ENCODE data around the gene PCGF2. TPM values are rescaled to one million over a fixed set of nuclear protein-coding genes. Genes with fewer than 3 reads are reported as not detected.
A peak's percentile ranks its signal among the peaks of the same experiment; 100 is the strongest.

PCGF2 gene
- total and polyA plus RNA-seq, 9 of the 15 experiments (the other 6 are each of a cell fraction or from before 2014, with no cell fraction given), result 1.3 to 33.4 (median 7.0) TPM

DNA sequence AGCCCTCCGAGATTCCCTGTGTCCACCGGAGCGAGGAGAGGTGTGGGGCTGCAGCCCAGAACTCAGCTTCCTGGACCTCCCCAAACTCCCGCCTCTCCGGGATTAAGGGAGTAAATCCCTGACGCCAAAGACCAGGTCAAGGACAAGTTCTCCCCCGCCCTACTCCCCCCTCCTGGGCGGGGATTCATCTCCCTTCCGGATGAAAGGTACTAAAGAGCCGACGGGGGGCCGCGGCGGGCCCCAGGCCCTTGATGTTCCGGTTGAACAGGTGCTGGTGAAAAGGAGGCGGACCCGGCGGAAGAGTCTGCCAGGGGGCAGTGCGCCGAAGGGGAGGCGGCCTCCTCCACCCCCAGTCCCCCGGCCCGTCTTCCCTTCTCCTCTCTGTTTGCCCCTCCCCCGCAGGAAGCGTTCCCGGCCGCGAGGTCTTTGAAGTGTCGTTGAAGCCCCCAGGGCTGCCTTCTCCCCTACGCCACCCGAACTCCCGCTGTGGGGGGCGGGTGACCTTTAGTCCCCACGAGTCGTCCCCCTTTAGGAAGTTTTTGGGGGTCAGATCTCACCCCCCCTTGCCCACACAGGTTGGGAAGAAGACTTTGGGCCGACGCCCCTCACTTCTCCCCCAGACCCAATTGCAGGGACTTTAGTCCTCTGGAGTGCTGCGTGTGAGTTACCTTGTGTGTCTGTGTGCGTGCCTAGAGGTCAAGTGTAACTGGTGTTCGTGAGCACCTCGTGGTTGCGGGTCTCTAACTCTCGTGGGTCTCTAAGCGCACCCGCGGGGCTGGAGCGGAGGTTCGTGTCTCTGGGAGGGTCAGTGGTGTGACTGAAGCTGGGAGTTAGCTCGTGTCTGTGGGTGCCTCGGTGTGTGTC, 44.2 kb downstream of the PCGF2 start (continued):
- TF ChIP-seq RREB1 (CRISPR knock-in tag; IDR thresholded peaks at IDR 0.05) (no peak), CBX1 (IDR thresholded peaks at IDR 0.05; ENCODE audit: low read depth) (no peak; the same call in 1 of the 2 replicates), TCFL5 (CRISPR knock-in tag; conservative IDR thresholded peaks at IDR 0.05) (no peak), ZNF23 (CRISPR knock-in tag; IDR thresholded peaks at IDR 0.05) (no peak), ZNF184 (CRISPR knock-in tag; IDR thresholded peaks at IDR 0.05) (no peak), ZNF699 (CRISPR knock-in tag; IDR thresholded peaks at IDR 0.05; ENCODE audit: insufficient replicate concordance) (no peak), MLLT1 (IDR thresholded peaks at IDR 0.05) (0 out of 4 replicates have a peak, but pooled peaks of 1 of the 2 experiments have one; percentile 9), HSF4 (CRISPR knock-in tag; IDR thresholded peaks at IDR 0.05; ENCODE audit: borderline replicate concordance) (no peak)
- TF ChIP-seq, protein P1, sequence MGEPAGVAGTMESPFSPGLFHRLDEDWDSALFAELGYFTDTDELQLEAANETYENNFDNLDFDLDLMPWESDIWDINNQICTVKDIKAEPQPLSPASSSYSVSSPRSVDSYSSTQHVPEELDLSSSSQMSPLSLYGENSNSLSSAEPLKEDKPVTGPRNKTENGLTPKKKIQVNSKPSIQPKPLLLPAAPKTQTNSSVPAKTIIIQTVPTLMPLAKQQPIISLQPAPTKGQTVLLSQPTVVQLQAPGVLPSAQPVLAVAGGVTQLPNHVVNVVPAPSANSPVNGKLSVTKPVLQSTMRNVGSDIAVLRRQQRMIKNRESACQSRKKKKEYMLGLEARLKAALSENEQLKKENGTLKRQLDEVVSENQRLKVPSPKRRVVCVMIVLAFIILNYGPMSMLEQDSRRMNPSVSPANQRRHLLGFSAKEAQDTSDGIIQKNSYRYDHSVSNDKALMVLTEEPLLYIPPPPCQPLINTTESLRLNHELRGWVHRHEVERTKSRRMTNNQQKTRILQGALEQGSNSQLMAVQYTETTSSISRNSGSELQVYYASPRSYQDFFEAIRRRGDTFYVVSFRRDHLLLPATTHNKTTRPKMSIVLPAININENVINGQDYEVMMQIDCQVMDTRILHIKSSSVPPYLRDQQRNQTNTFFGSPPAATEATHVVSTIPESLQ (CRISPR knock-in tag; IDR thresholded peaks at IDR 0.05), result 0 out of 2 replicates have a peak, but pooled peaks have one; percentile 52
- TF ChIP-seq, protein P2, sequence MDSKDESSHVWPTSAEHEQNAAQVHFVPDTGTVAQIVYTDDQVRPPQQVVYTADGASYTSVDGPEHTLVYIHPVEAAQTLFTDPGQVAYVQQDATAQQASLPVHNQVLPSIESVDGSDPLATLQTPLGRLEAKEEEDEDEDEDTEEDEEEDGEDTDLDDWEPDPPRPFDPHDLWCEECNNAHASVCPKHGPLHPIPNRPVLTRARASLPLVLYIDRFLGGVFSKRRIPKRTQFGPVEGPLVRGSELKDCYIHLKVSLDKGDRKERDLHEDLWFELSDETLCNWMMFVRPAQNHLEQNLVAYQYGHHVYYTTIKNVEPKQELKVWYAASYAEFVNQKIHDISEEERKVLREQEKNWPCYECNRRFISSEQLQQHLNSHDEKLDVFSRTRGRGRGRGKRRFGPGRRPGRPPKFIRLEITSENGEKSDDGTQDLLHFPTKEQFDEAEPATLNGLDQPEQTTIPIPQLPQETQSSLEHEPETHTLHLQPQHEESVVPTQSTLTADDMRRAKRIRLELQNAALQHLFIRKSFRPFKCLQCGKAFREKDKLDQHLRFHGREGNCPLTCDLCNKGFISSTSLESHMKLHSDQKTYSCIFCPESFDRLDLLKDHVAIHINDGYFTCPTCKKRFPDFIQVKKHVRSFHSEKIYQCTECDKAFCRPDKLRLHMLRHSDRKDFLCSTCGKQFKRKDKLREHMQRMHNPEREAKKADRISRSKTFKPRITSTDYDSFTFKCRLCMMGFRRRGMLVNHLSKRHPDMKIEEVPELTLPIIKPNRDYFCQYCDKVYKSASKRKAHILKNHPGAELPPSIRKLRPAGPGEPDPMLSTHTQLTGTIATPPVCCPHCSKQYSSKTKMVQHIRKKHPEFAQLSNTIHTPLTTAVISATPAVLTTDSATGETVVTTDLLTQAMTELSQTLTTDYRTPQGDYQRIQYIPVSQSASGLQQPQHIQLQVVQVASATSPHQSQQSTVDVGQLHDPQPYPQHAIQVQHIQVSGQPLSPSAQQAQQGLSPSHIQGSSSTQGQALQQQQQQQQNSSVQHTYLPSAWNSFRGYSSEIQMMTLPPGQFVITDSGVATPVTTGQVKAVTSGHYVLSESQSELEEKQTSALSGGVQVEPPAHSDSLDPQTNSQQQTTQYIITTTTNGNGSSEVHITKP (IDR thresholded peaks at IDR 0.05; ENCODE audit: partially characterized antibody), result peak; percentile 10
- TF ChIP-seq, protein P3, sequence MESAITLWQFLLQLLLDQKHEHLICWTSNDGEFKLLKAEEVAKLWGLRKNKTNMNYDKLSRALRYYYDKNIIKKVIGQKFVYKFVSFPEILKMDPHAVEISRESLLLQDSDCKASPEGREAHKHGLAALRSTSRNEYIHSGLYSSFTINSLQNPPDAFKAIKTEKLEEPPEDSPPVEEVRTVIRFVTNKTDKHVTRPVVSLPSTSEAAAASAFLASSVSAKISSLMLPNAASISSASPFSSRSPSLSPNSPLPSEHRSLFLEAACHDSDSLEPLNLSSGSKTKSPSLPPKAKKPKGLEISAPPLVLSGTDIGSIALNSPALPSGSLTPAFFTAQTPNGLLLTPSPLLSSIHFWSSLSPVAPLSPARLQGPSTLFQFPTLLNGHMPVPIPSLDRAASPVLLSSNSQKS (CRISPR knock-in tag; IDR thresholded peaks at IDR 0.05), result no peak

Data from K562 (cell line).